HL-60 (cell line): Measurements from ENCODE around the gene IPP.

Experiments
- CTCF ChIP-seq: IDR thresholded peaks from one replicate; pipeline ENCODE4 v1.5.1; 2011; ENCODE audit warnings: low read length, control low read depth, inconsistent platforms; ENCODE audit not compliant: insufficient read depth
- POLR2AphosphoS5 ChIP-seq: IDR thresholded peaks from 2 replicates; pipeline ENCODE4 v1.6.1; 2012; ENCODE audit warnings: low read depth

GRCh38 chr1:45669379-45669778 is 81.1 kb downstream of the IPP start:
- TF ChIP-seq POLR2AphosphoS5 (no peak), CTCF (no peak)
